Keratinocyte (primary cell): ENCODE measurements around the gene AGPAT2. TPM values are rescaled to one million over a fixed set of nuclear protein-coding genes. Genes with fewer than 3 reads are reported as not detected.
A peak's percentile ranks its signal among the peaks of the same experiment; 100 is the strongest.

Source experiments
- DNase-seq: peaks from one replicate; pipeline ENCODE4 v3.0.0-alpha.2; 2011; ENCODE audit warnings: low read depth, missing footprints, low spot score
- FAIRE-seq: peaks from 2 replicates; lab custom pipeline; 2011; peaks lifted over from hg19 to GRCh38; lab: Jason Lieb, UNC
- H2AFZ ChIP-seq: 2 replicates; pipeline ENCODE4 v1.6.0; 2012; ENCODE audit warnings: low read length, control low read depth, inconsistent platforms; ENCODE audit not compliant: control insufficient read depth
- H3K27ac ChIP-seq: 2 replicates; pipeline ENCODE4 v1.5.1; 2011; ENCODE audit warnings: low read length; ENCODE audit not compliant: control insufficient read depth, insufficient read depth
- H3K27me3 ChIP-seq: 3 replicates; pipeline ENCODE4 v1.6.0; 2011; ENCODE audit warnings: low read length; ENCODE audit not compliant: control insufficient read depth, insufficient read depth; ENCODE audit errors: extremely low read depth
- H3K36me3 ChIP-seq, 2 experiments: 2 replicates in 1 of 2; 3 replicates in 1 of 2; pipeline ENCODE4 v1.5.1; 2011; ENCODE audit warnings: low read length in 2 of 2, mild to moderate bottlenecking in 1 of 2; ENCODE audit not compliant: control insufficient read depth in 2 of 2, insufficient read depth in 2 of 2; ENCODE audit errors: extremely low read depth in 1 of 2
- H3K4me1 ChIP-seq: 3 replicates; pipeline ENCODE4 v1.5.1; 2011; ENCODE audit warnings: low read length; ENCODE audit not compliant: control insufficient read depth, insufficient read depth; ENCODE audit errors: extremely low read depth
- H3K4me2 ChIP-seq: 3 replicates; pipeline ENCODE4 v1.6.0; 2011; ENCODE audit warnings: low read depth, low read length; ENCODE audit not compliant: control insufficient read depth, insufficient read depth; ENCODE audit errors: extremely low read depth
- H3K4me3 ChIP-seq, 3 experiments: fragments of 200-600 bp in 1 of 3; sonication (generic) in 1 of 3; 2 replicates in 2 of 3; 3 replicates in 1 of 3; pipeline ENCODE4 v1.5.1; 2011 to 2016; ENCODE audit warnings: low read length in 3 of 3, mild to moderate bottlenecking in 3 of 3, control low read depth in 2 of 3, inconsistent platforms in 1 of 3, low read depth in 1 of 3, mixed read lengths in 1 of 3, mixed run types in 1 of 3, moderate library complexity in 1 of 3; ENCODE audit not compliant: control insufficient read depth in 2 of 3, insufficient read depth in 2 of 3; ENCODE audit errors: extremely low read depth in 1 of 3
- H3K79me2 ChIP-seq: 2 replicates; pipeline ENCODE4 v1.6.0; 2012; ENCODE audit warnings: low read length; ENCODE audit not compliant: control insufficient read depth, insufficient read depth
- H3K9ac ChIP-seq: 3 replicates; pipeline ENCODE4 v1.6.0; 2011; ENCODE audit warnings: low read length; ENCODE audit not compliant: control insufficient read depth, insufficient read depth; ENCODE audit errors: extremely low read depth
- H3K9me1 ChIP-seq: 3 replicates; pipeline ENCODE4 v1.6.0; 2011; ENCODE audit warnings: low read length; ENCODE audit not compliant: control insufficient read depth, insufficient read depth; ENCODE audit errors: extremely low read depth
- H3K9me3 ChIP-seq: 2 replicates; pipeline ENCODE4 v1.5.1; 2012; ENCODE audit warnings: low read depth, low read length; ENCODE audit not compliant: control insufficient read depth
- H4K20me1 ChIP-seq: 3 replicates; pipeline ENCODE4 v1.6.0; 2011; ENCODE audit warnings: low read length; ENCODE audit not compliant: control insufficient read depth, insufficient read depth; ENCODE audit errors: extremely low read depth
- EZH2 ChIP-seq: IDR thresholded peaks from one replicate; pipeline ENCODE4 v1.6.1; 2012; ENCODE audit warnings: inconsistent platforms, mild to moderate bottlenecking, low read length, moderate library complexity
- dilution Hi-C: fragments of 300-500 bp; cut with MboI; formaldehyde crosslinking; loops from one replicate; pipeline ENCODE4 v1.7.0; 2020; ENCODE audit warnings: low sequenced_read_pairs; ENCODE audit not compliant: extremely low pct_ligation_motif_present
- polyA plus RNA-seq, 5 experiments: library from polyadenylated mRNA; depleted of rRNA in 3 of 5; stranded (reverse) in 3 of 5; stranded (forward) in 1 of 5; unstranded in 1 of 5; fragments of >200 nt; gene quantifications; 1 replicate in 1 of 5; 2 replicates in 3 of 5; 3 replicates in 1 of 5; pipeline versions ENCODE4 v1.2.1 to v1.2.3, GENCODE V29; 2011 to 2012; ENCODE audit warnings: missing spikeins in 2 of 5, low read depth in 1 of 5, low replicate concordance in 1 of 5
- TF ChIP-seq, protein P1 (sequence below), 3 experiments: IDR thresholded peaks in 1 of 3; conservative IDR thresholded peaks in 1 of 3; optimal IDR thresholded peaks in 1 of 3; 2 replicates in 2 of 3; 3 replicates in 1 of 3; pipeline versions ENCODE3 to v1.5.1; 2011; ENCODE audit warnings: low read length in 3 of 3, mild to moderate bottlenecking in 3 of 3, moderate library complexity in 2 of 3, control low read depth in 1 of 3, inconsistent platforms in 1 of 3; ENCODE audit not compliant: insufficient read depth in 2 of 3; ENCODE audit errors: extremely low read depth in 1 of 3

The AGPAT2 gene
- polyA plus RNA-seq, 1 donor (not counting 4 experiments of a cell fraction or from before 2014, with no cell fraction given): 26.5 TPM

DNA sequence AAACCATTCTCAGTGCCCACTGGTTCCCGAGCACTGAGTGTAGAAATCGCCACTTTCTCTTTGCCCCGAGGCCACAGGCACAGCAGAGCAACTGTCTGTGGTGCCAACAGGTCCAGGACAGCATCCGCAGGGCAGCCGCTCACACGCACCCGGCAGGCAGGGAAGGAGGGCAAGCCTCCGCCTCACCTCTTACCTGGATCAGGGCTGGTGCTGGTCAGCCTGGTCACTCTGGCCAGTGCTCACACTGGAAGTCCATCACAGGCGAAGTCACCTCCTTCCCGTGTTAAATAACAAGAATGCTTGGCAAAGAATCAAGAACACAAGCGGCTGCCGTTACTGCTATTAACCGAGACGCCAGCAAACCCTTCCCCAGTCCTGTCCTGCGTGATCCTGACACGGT is 38.9 kb upstream of the AGPAT2 start:
- peak overlapping the region; percentile 67 for H3K27ac ChIP-seq
- peaks cover 27 to 33% of the 10 kb centered on the region in 2 experiments for H3K36me3 ChIP-seq
- peaks cover 51% of the 10 kb centered on the region for H4K20me1 ChIP-seq
- no peaks in the 10 kb centered on the region for H3K27me3 ChIP-seq
- no peaks in the 10 kb centered on the region for H3K9me3 ChIP-seq
- H3K79me2 ChIP-seq: peaks cover 43% of the 10 kb centered on the region
- peak overlapping the region; percentile 90 for H3K9ac ChIP-seq
- DNase-seq (no peak), FAIRE-seq (no peak)
- TF ChIP-seq EZH2: no peak
- TF ChIP-seq, protein P1, sequence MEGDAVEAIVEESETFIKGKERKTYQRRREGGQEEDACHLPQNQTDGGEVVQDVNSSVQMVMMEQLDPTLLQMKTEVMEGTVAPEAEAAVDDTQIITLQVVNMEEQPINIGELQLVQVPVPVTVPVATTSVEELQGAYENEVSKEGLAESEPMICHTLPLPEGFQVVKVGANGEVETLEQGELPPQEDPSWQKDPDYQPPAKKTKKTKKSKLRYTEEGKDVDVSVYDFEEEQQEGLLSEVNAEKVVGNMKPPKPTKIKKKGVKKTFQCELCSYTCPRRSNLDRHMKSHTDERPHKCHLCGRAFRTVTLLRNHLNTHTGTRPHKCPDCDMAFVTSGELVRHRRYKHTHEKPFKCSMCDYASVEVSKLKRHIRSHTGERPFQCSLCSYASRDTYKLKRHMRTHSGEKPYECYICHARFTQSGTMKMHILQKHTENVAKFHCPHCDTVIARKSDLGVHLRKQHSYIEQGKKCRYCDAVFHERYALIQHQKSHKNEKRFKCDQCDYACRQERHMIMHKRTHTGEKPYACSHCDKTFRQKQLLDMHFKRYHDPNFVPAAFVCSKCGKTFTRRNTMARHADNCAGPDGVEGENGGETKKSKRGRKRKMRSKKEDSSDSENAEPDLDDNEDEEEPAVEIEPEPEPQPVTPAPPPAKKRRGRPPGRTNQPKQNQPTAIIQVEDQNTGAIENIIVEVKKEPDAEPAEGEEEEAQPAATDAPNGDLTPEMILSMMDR (optimal IDR thresholded peaks at IDR 0.05 in 1 of 3, IDR thresholded peaks at IDR 0.05 in 1 of 3, conservative IDR thresholded peaks at IDR 0.05 in 1 of 3; ENCODE audit: extremely low read depth in 1 of 3, insufficient read depth in 2 of 3, low read length in 3 of 3): no peak
- peak overlapping the region; percentile 65 to 97 (median 87) for H3K4me3 ChIP-seq
- H3K4me1 ChIP-seq: peaks cover 39% of the 10 kb centered on the region
- H2AFZ ChIP-seq: no peak overlapping the region
- peak overlapping the region; percentile 100 for H3K4me2 ChIP-seq
- H3K9me1 ChIP-seq: peaks cover 3% of the 10 kb centered on the region
- dilution Hi-C loops: no loop called here

DNA sequence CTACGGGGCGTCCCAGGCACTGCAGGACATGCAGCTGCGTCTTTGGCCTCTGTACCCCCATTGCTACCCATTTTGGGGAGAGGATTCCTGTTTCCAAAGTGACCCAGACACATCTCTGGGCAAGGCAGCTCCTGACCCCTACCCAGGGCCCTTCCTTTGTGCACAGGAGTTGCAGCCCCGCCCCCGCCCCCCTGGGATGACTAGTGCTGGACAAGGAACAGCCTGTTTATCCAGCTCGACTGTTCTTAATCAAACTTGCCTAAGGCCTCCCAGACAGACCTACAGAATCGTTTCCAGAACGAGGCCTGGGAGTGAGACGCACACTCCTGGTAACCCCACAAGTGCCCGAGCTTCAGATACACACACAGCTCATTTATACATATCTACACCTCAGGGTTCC is 38.4 kb upstream of the AGPAT2 start:
- TF ChIP-seq, protein P1 (optimal IDR thresholded peaks at IDR 0.05 in 1 of 3, IDR thresholded peaks at IDR 0.05 in 1 of 3, conservative IDR thresholded peaks at IDR 0.05 in 1 of 3; ENCODE audit: extremely low read depth in 1 of 3, insufficient read depth in 2 of 3, low read length in 3 of 3): no peak
- TF ChIP-seq EZH2: no peak
- H3K4me3 ChIP-seq: peak overlapping the region; percentile 65 to 97 (median 87)
- peaks cover 3% of the 10 kb centered on the region for H3K9me1 ChIP-seq
- peak overlapping the region; percentile 67 for H3K27ac ChIP-seq
- no peak overlapping the region for H2AFZ ChIP-seq
- dilution Hi-C loops: no loop called here
- H3K36me3 ChIP-seq: peaks cover 27 to 33% of the 10 kb centered on the region in 2 experiments
- peak overlapping the region; percentile 90 for H3K9ac ChIP-seq
- peaks cover 44% of the 10 kb centered on the region for H3K4me1 ChIP-seq
- peaks cover 43% of the 10 kb centered on the region for H3K79me2 ChIP-seq
- no peaks in the 10 kb centered on the region for H3K9me3 ChIP-seq
- H3K4me2 ChIP-seq: peak overlapping the region; percentile 100
- DNase-seq (no peak), FAIRE-seq (peak; percentile 64)
- H4K20me1 ChIP-seq: peaks cover 55% of the 10 kb centered on the region
- no peaks in the 10 kb centered on the region for H3K27me3 ChIP-seq
